IMR-90 (cell line): ENCODE measurements around the gene PDE11A. TPM values are rescaled to one million over a fixed set of nuclear protein-coding genes. Genes with fewer than 3 reads are reported as not detected.

Source experiments
- ATAC-seq: fragments of 200-7000 bp; cut with Tn5 transposase; 2 replicates; pipeline ENCODE4 v1.9.1; 2020; ENCODE audit warnings: low read depth, mild to moderate bottlenecking, moderate library complexity
- BruUV-seq: library from RNA; stranded (reverse); fragments of 400-500 nt; replicated peaks from 2 replicates; lab custom pipeline; 2021; lab: Mats Ljungman, UMichigan
- CTCF ChIA-PET: fragments of 300-600 bp; formaldehyde crosslinking; extraction: SDS; loops from one replicate; lab custom pipeline; 2021; ENCODE audit warnings: antibody characterized with exemption; lab: Yijun Ruan, JAX
- POLR2A ChIA-PET: fragments of 300-600 bp; sonication (Branson Sonifier 250); formaldehyde crosslinking; loops from one replicate; lab custom pipeline; 2022; ENCODE audit warnings: antibody characterized with exemption; ENCODE audit not compliant: unreplicated experiment; lab: Charles Lee
- DNase-seq: peaks from one replicate; pipeline ENCODE4 v3.0.0; 2013
- H2AFZ ChIP-seq: replicated peaks from 2 replicates; pipeline ENCODE3; 2013; ENCODE audit warnings: low read length, mild to moderate bottlenecking; ENCODE audit not compliant: poor library complexity
- H2AK5ac ChIP-seq: 2 replicates; pipeline ENCODE4 v1.6.1; 2013; ENCODE audit warnings: low read depth, low read length, inconsistent platforms
- H2AK9ac ChIP-seq: replicated peaks from 2 replicates; pipeline ENCODE3; 2013; ENCODE audit warnings: mild to moderate bottlenecking, low read depth, low read length, moderate library complexity; ENCODE audit not compliant: poor library complexity
- H2BK120ac ChIP-seq: 2 replicates; pipeline ENCODE4 v1.6.1; 2013; ENCODE audit warnings: low read depth, low read length, inconsistent platforms
- H2BK15ac ChIP-seq: 3 replicates; pipeline ENCODE4 v1.6.1; 2013; ENCODE audit warnings: low read depth, low read length, inconsistent platforms
- H2BK20ac ChIP-seq: 2 replicates; pipeline ENCODE4 v1.6.1; 2013; ENCODE audit warnings: low read depth, mild to moderate bottlenecking, inconsistent platforms, low read length, moderate library complexity
- H2BK5ac ChIP-seq: 2 replicates; pipeline ENCODE4 v1.6.1; 2013; ENCODE audit warnings: mild to moderate bottlenecking, low read depth, low read length, inconsistent platforms; ENCODE audit not compliant: poor library complexity, severe bottlenecking
- H3K14ac ChIP-seq: replicated peaks from 2 replicates; pipeline ENCODE4 v1.6.1; 2013; ENCODE audit warnings: low read depth, low read length, inconsistent platforms
- H3K18ac ChIP-seq: 2 replicates; pipeline ENCODE4 v1.6.1; 2013; ENCODE audit warnings: low read depth, low read length, control low read depth
- H3K23ac ChIP-seq: 2 replicates; pipeline ENCODE4 v1.6.1; 2013; ENCODE audit warnings: low read depth, low read length, inconsistent platforms
- H3K27ac ChIP-seq: 2 replicates; pipeline ENCODE4 v1.5.1; 2013; ENCODE audit warnings: mild to moderate bottlenecking, control low read depth, low read length; ENCODE audit not compliant: insufficient read depth
- H3K27me3 ChIP-seq: 2 replicates; pipeline ENCODE4 v1.6.1; 2013; ENCODE audit warnings: low read length; ENCODE audit not compliant: control insufficient read depth, insufficient read depth
- H3K36me3 ChIP-seq: 2 replicates; pipeline ENCODE4 v1.6.1; 2013; ENCODE audit warnings: low read length, mixed read lengths; ENCODE audit not compliant: control insufficient read depth, insufficient read depth
- H3K4ac ChIP-seq: 2 replicates; pipeline ENCODE4 v1.6.1; 2013; ENCODE audit warnings: low read depth, low read length, inconsistent platforms
- H3K4me1 ChIP-seq: 2 replicates; pipeline ENCODE4 v1.6.1; 2013; ENCODE audit warnings: low read length, mixed read lengths; ENCODE audit not compliant: control insufficient read depth, insufficient read depth
- H3K4me2 ChIP-seq: 2 replicates; pipeline ENCODE4 v1.6.1; 2013; ENCODE audit warnings: low read depth, mild to moderate bottlenecking, control low read depth, low read length, moderate library complexity
- H3K4me3 ChIP-seq: 2 replicates; pipeline ENCODE4 v1.5.1; 2013; ENCODE audit warnings: low read depth, mild to moderate bottlenecking, control low read depth, low read length, moderate library complexity; ENCODE audit not compliant: insufficient read depth
- H3K56ac ChIP-seq: 2 replicates; pipeline ENCODE4 v1.6.1; 2013; ENCODE audit warnings: low read length, inconsistent platforms; ENCODE audit not compliant: insufficient read depth; ENCODE audit errors: extremely low read depth
- H3K79me1 ChIP-seq, 2 experiments: 2 replicates each; pipeline ENCODE4 v1.6.1; 2013; ENCODE audit warnings: low read length in 2 of 2, inconsistent platforms in 1 of 2, low read depth in 1 of 2
- H3K9ac ChIP-seq: 2 replicates; pipeline ENCODE4 v1.6.1; 2013; ENCODE audit warnings: low read depth, low read length, control low read depth
- H3K9me1 ChIP-seq: 2 replicates; pipeline ENCODE4 v1.6.1; 2013; ENCODE audit warnings: low read length, inconsistent platforms; ENCODE audit not compliant: insufficient read depth
- H3K9me3 ChIP-seq: 2 replicates; pipeline ENCODE4 v1.6.1; 2013; ENCODE audit warnings: low read length; ENCODE audit not compliant: control insufficient read depth, insufficient read depth
- H4K20me1 ChIP-seq: 2 replicates; pipeline ENCODE4 v1.6.1; 2013; ENCODE audit warnings: low read length, inconsistent platforms; ENCODE audit not compliant: insufficient read depth
- H4K5ac ChIP-seq: 2 replicates; pipeline ENCODE4 v1.6.1; 2013; ENCODE audit warnings: mild to moderate bottlenecking, low read depth, low read length, control low read depth
- H4K8ac ChIP-seq, 2 experiments: 2 replicates each; pipeline ENCODE4 v1.6.1; 2013; ENCODE audit warnings: low read depth in 2 of 2, low read length in 2 of 2, control low read depth in 1 of 2, inconsistent platforms in 1 of 2
- H4K91ac ChIP-seq: 2 replicates; pipeline ENCODE4 v1.6.1; 2013; ENCODE audit warnings: low read depth, low read length, inconsistent platforms; ENCODE audit not compliant: insufficient read depth
- FOS ChIP-seq: fragments of 150-350 bp; IDR thresholded peaks from 2 replicates; pipeline ENCODE4 v1.6.1; 2016; ENCODE audit warnings: low read depth, low read length
- MAFK ChIP-seq: IDR thresholded peaks from 2 replicates; pipeline ENCODE4 v1.6.1; 2012; ENCODE audit warnings: low read depth, low read length, improper control_type of control experiment
- MXI1 ChIP-seq: IDR thresholded peaks from 2 replicates; pipeline ENCODE4 v1.6.1; 2012; ENCODE audit warnings: low read depth, mild to moderate bottlenecking, low read length, moderate library complexity, borderline replicate concordance
- NFE2L2 ChIP-seq: fragments of 150-350 bp; IDR thresholded peaks from 2 replicates; pipeline ENCODE4 v1.6.1; 2016; ENCODE audit warnings: low read depth, mild to moderate bottlenecking, low read length
- POLR2A ChIP-seq: IDR thresholded peaks from 2 replicates; pipeline ENCODE4 v1.6.1; 2012; ENCODE audit warnings: mild to moderate bottlenecking, low read depth, low read length
- RFX5 ChIP-seq: IDR thresholded peaks from 2 replicates; pipeline ENCODE4 v1.8.0; 2012; ENCODE audit warnings: low read depth, mild to moderate bottlenecking, low read length, moderate library complexity
- WGBS, 2 experiments: methylation state at CpG; one replicate each; pipeline versions ENCODE4 v1.1.5 to v1.1.7; 2013; ENCODE audit warnings: missing lambda C conversion rate in 2 of 2; ENCODE audit not compliant: insufficient read length in 1 of 2; ENCODE audit errors: extremely low coverage in 2 of 2; 5-methylcytosine and 5-hydroxymethylcytosine counted together
- dilution Hi-C: fragments of 300-500 bp; cut with HindIII; formaldehyde crosslinking; loops from one replicate; pipeline ENCODE4 v1.14.3; 2018; ENCODE audit warnings: low sequenced_read_pairs; ENCODE audit not compliant: unreplicated experiment
- in situ Hi-C: fragments of 300-500 bp; cut with MboI; formaldehyde crosslinking; loops from 3 replicates; pipeline ENCODE4 v1.14.3; 2019; ENCODE audit warnings: low sequenced_read_pairs, inconsistent platforms, mixed read lengths
- intact Hi-C: fragments of 100-400 bp; cut with micrococcal nuclease; formaldehyde crosslinking; loops from 2 replicates; pipeline ENCODE4 v1.10.0; 2022
- polyA plus RNA-seq, 3 experiments: library from polyadenylated mRNA; depleted of rRNA; stranded (reverse); fragments of >200 nt; gene quantifications; 2 replicates each; pipeline ENCODE4 v1.2.3, GENCODE V29; 2012; ENCODE audit warnings: low replicate concordance in 1 of 3
- total RNA-seq: library from RNA; depleted of rRNA; stranded (reverse); fragments of >200 nt; gene quantifications from 2 replicates; pipeline ENCODE4 v1.2.3, GENCODE V29; 2012
- TF ChIP-seq, protein P1 (sequence below): conservative IDR thresholded peaks from 2 replicates; pipeline ENCODE4 v1.5.1; 2012; ENCODE audit warnings: mild to moderate bottlenecking, low read depth, low read length, improper control_type of control experiment
- TF ChIP-seq, protein P2 (sequence below): fragments of 150-350 bp; IDR thresholded peaks from 2 replicates; pipeline ENCODE4 v1.6.1; 2016; ENCODE audit warnings: low read depth, mild to moderate bottlenecking, low read length, moderate library complexity, borderline replicate concordance
- TF ChIP-seq, protein P3 (sequence below): fragments of 150-350 bp; IDR thresholded peaks from 2 replicates; pipeline ENCODE4 v1.6.1; 2017; ENCODE audit warnings: mild to moderate bottlenecking, antibody characterized with exemption, low read length, low read depth

PDE11A gene
- total and polyA plus RNA-seq, 2 of the 4 experiments (the other 2 are of a cell fraction): 0.21 to 0.72 TPM

DNA sequence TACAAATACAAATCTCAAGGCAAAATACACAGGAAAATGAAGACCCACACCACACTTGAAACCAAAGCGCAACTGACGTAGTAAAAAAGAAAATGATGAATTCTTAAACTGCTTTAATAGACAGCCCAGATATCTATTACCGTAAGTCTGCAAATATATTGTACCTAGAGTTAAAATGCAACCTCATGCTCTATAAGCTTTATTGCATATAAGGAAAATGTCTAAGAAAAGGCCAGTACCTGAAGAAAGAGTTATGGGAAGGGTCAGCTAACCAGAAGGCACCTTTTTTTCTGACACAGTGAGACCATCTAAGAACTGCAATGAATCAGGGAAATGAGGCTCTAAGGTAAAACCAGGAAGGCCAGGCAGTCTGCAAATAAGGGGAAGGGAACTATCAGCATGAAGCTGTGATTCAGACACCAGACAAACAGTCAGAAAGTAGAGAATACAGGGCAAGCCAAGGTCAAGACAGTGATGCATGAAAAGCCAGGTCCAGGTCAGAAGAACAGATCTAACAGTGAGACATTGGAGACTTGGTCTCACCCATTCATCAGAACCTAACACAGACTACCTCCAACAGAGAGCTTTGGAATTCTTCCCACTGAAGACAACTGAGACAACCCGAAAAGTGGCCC, 46.9 kb downstream of the PDE11A start:
- H4K20me1 ChIP-seq: no peaks in the 10 kb centered on the region
- no peak overlapping the region for H3K4me2 ChIP-seq
- BruUV-seq: no TSS peak
- H2AK9ac ChIP-seq: no peak overlapping the region
- no peak overlapping the region for H3K4ac ChIP-seq
- ATAC-seq (no peak), DNase-seq (no peak)
- H3K56ac ChIP-seq: no peak overlapping the region
- no peaks in the 10 kb centered on the region for H3K9me1 ChIP-seq
- no peak overlapping the region for H3K27ac ChIP-seq
- H3K27me3 ChIP-seq: no peaks in the 10 kb centered on the region
- no peak overlapping the region for H2BK5ac ChIP-seq
- H4K8ac ChIP-seq: no peak overlapping the region
- POLR2A ChIA-PET: no interaction called here
- H3K4me1 ChIP-seq: no peaks in the 10 kb centered on the region
- TF ChIP-seq, protein P1, sequence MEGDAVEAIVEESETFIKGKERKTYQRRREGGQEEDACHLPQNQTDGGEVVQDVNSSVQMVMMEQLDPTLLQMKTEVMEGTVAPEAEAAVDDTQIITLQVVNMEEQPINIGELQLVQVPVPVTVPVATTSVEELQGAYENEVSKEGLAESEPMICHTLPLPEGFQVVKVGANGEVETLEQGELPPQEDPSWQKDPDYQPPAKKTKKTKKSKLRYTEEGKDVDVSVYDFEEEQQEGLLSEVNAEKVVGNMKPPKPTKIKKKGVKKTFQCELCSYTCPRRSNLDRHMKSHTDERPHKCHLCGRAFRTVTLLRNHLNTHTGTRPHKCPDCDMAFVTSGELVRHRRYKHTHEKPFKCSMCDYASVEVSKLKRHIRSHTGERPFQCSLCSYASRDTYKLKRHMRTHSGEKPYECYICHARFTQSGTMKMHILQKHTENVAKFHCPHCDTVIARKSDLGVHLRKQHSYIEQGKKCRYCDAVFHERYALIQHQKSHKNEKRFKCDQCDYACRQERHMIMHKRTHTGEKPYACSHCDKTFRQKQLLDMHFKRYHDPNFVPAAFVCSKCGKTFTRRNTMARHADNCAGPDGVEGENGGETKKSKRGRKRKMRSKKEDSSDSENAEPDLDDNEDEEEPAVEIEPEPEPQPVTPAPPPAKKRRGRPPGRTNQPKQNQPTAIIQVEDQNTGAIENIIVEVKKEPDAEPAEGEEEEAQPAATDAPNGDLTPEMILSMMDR: no peak
- TF ChIP-seq POLR2A (no peak), MAFK (no peak), RFX5 (no peak), MXI1 (no peak), FOS (no peak), NFE2L2 (no peak)
- TF ChIP-seq, protein P2, sequence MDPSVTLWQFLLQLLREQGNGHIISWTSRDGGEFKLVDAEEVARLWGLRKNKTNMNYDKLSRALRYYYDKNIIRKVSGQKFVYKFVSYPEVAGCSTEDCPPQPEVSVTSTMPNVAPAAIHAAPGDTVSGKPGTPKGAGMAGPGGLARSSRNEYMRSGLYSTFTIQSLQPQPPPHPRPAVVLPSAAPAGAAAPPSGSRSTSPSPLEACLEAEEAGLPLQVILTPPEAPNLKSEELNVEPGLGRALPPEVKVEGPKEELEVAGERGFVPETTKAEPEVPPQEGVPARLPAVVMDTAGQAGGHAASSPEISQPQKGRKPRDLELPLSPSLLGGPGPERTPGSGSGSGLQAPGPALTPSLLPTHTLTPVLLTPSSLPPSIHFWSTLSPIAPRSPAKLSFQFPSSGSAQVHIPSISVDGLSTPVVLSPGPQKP: no peak
- TF ChIP-seq, protein P3, sequence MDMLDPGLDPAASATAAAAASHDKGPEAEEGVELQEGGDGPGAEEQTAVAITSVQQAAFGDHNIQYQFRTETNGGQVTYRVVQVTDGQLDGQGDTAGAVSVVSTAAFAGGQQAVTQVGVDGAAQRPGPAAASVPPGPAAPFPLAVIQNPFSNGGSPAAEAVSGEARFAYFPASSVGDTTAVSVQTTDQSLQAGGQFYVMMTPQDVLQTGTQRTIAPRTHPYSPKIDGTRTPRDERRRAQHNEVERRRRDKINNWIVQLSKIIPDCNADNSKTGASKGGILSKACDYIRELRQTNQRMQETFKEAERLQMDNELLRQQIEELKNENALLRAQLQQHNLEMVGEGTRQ: no peak
- intact Hi-C loops (no loop called here), in situ Hi-C loops (no loop called here), dilution Hi-C loops (no loop called here)
- no peak overlapping the region for H2AFZ ChIP-seq
- H3K36me3 ChIP-seq: no peaks in the 10 kb centered on the region
- WGBS, 2 experiments: no CpG with 5 or more reads among the region's 4 CpGs
- no peak overlapping the region for H4K5ac ChIP-seq
- no peak overlapping the region for H4K91ac ChIP-seq
- no peak overlapping the region for H3K14ac ChIP-seq
- CTCF ChIA-PET: no interaction called here
- H3K9me3 ChIP-seq: no peaks in the 10 kb centered on the region
- no peak overlapping the region for H3K4me3 ChIP-seq
- H2BK20ac ChIP-seq: no peak overlapping the region
- no peak overlapping the region for H3K18ac ChIP-seq
- H3K79me1 ChIP-seq: no peaks in the 10 kb centered on the region
- no peak overlapping the region for H2BK120ac ChIP-seq
- H3K23ac ChIP-seq: no peak overlapping the region
- no peak overlapping the region for H3K9ac ChIP-seq
- no peak overlapping the region for H2AK5ac ChIP-seq
- H2BK15ac ChIP-seq: no peak overlapping the region
